ENCODE results near the gene WAC. TPM values are rescaled to one million over a fixed set of nuclear protein-coding genes. Genes with fewer than 3 reads are reported as not detected.

The WAC gene
- total and polyA plus RNA-seq, 2 of the 13 experiments (the other 11 are each of a cell fraction or from before 2014, with no cell fraction given), result 69.1 to 96.2 TPM

- CTCF ChIA-PET (ENCODE audit: low intra/inter-chr PET ratio, low total read pairs), result no interaction called here
- no peak for TF ChIP-seq SRSF1 (optimal IDR thresholded peaks at IDR 0.05; ENCODE audit: low read depth, low read length)
- TF ChIP-seq FOXK2 (IDR thresholded peaks at IDR 0.05), result no peak
- TF ChIP-seq ZFP36L1 (CRISPR knock-in tag; IDR thresholded peaks at IDR 0.05), result no peak
- no peak for TF ChIP-seq ZNF333 (CRISPR knock-in tag; IDR thresholded peaks at IDR 0.05; ENCODE audit: borderline replicate concordance)
- no peak for TF ChIP-seq YEATS2 (CRISPR knock-in tag; IDR thresholded peaks at IDR 0.05; ENCODE audit: borderline replicate concordance)
- TF ChIP-seq ZNF776 (CRISPR knock-in tag; IDR thresholded peaks at IDR 0.05), result no peak
- TF ChIP-seq ZNF468 (CRISPR knock-in tag; IDR thresholded peaks at IDR 0.05), result no peak
- no peak for TF ChIP-seq ZNF296 (CRISPR knock-in tag; conservative IDR thresholded peaks at IDR 0.05)
- TF ChIP-seq ZNF547 (CRISPR knock-in tag; IDR thresholded peaks at IDR 0.05), result no peak
- no peak for TF ChIP-seq SP5 (CRISPR knock-in tag; IDR thresholded peaks at IDR 0.05; ENCODE audit: borderline replicate concordance, low read depth)
- no peak for TF ChIP-seq ZNF274 (CRISPR knock-in tag; IDR thresholded peaks at IDR 0.05)
- no peak for TF ChIP-seq HDAC6 (IDR thresholded peaks at IDR 0.05; ENCODE audit: low read depth, low read length)
- no peak for TF ChIP-seq TERF1 (CRISPR knock-in tag; IDR thresholded peaks at IDR 0.05)
- TF ChIP-seq ZNF761 (CRISPR knock-in tag; conservative IDR thresholded peaks at IDR 0.05), result no peak
- TF ChIP-seq ELF3 (CRISPR knock-in tag; IDR thresholded peaks at IDR 0.05), result no peak
- no peak for TF ChIP-seq DZIP1 (CRISPR knock-in tag; IDR thresholded peaks at IDR 0.05)
- no peak for TF ChIP-seq NFYB (CRISPR knock-in tag; IDR thresholded peaks at IDR 0.05)
- no peak for ATAC-seq
- Histone ChIP-seq H3K9me3 (ENCODE audit: low read length) (no peaks in the 10 kb centered on the region), H2AFZ (ENCODE audit: low read length) (no peak overlapping the region), H3K4me1 (ENCODE audit: insufficient read depth, low read length) (peaks cover 11% of the 10 kb centered on the region), H3K4me3 (replicated peaks in 1 of 3; ENCODE audit: insufficient read depth in 1 of 3, low read depth in 2 of 3, low read length in 3 of 3) (no peak overlapping the region), H3K27me3 (ENCODE audit: control insufficient read depth in 1 of 2, insufficient read depth in 2 of 2, low read length in 2 of 2) (0 out of 5 replicates have a peak, but pooled peaks cover 1 to 5% of the 10 kb centered on the region in 2 experiments), H3K36me3 (replicated peaks in 1 of 2; ENCODE audit: control insufficient read depth in 1 of 2, insufficient read depth in 2 of 2, low read length in 2 of 2) (no peaks in the 10 kb centered on the region), H3K27ac (ENCODE audit: extremely low read length, insufficient read depth, low read length) (no peak overlapping the region), H3K79me2 (ENCODE audit: insufficient read depth, low read length) (no peaks in the 10 kb centered on the region), H3K4me2 (ENCODE audit: low read depth, low read length) (no peak overlapping the region), H3K9ac (ENCODE audit: insufficient read depth, low read depth, low read length) (no peak overlapping the region), H4K20me1 (ENCODE audit: insufficient read depth, low read length) (no peaks in the 10 kb centered on the region)
- in situ Hi-C loops (cut with HindIII; ENCODE audit: extremely low pct_ligation_motif_present, low pct_unique_long_range_greater_than_20kb), result no loop called here
- WGBS (ENCODE audit: low lambda C conversion rate), result 8% methylated on average over 2 of the region's 2 CpGs
- intact Hi-C loops (cut with micrococcal nuclease; ENCODE audit: unreplicated experiment), result loop anchor here (10.0 kb wide), 1 partner anchor 690 kb away; no protein-coding TSS in a partner anchor
- no peak for DNase-seq (ENCODE audit: low spot score)
- no peak for FAIRE-seq
- no TSS peak for BruUV-seq (replicated peaks)
- POLR2A ChIA-PET, result no interaction called here
Measured at GRCh38 chr10:28494420-28494819, 38.5 kb upstream of the WAC start.
